HG03565 (cell line): ENCODE results near the gene NR2E1.

ENCODE experiments used
- ATAC-seq: cut with Tn5 transposase; IDR thresholded peaks from one replicate; pipeline ENCODE4 v1.9.1; 2021; ENCODE audit warnings: mild to moderate bottlenecking, moderate library complexity; ENCODE audit not compliant: unreplicated experiment

Gene NR2E1

GRCh38 chr6:108156180-108156937, 9.5 kb upstream of the NR2E1 start:
- no peak for ATAC-seq

GRCh38 chr6:108156938-108157233, 8.9 kb upstream of the NR2E1 start:
- ATAC-seq, result no peak

GRCh38 chr6:108157234-108157980, 8.4 kb upstream of the NR2E1 start:
- ATAC-seq, result no peak

GRCh38 chr6:108157981-108158525, 7.8 kb upstream of the NR2E1 start:
- ATAC-seq, result no peak

GRCh38 chr6:108159981-108160380, 5.8 kb upstream of the NR2E1 start:
- no peak for ATAC-seq

- no peak for ATAC-seq
Measured at GRCh38 chr6:108161724-108162282, 4.0 kb upstream of the NR2E1 start.

GRCh38 chr6:108163267-108163643, 2.6 kb upstream of the NR2E1 start:
- no peak for ATAC-seq

- ATAC-seq, result no peak
Measured at GRCh38 chr6:108163644-108164542, 1.9 kb upstream of the NR2E1 start.

GRCh38 chr6:108164543-108164814, 1.3 kb upstream of the NR2E1 start:
- no peak for ATAC-seq

- ATAC-seq, result no peak
Measured at GRCh38 chr6:108164815-108165706, 761 bp upstream of the NR2E1 start.

GRCh38 chr6:108166664-108167448, 1.0 kb downstream of the NR2E1 start:
- no peak for ATAC-seq

- ATAC-seq, result no peak
Measured at GRCh38 chr6:108167449-108168089, 1.7 kb downstream of the NR2E1 start.

- ATAC-seq, result no peak
Measured at GRCh38 chr6:108168090-108168463, 2.3 kb downstream of the NR2E1 start.

GRCh38 chr6:108168501-108169463, 3.0 kb downstream of the NR2E1 start:
- no peak for ATAC-seq

GRCh38 chr6:108169464-108170331, 3.9 kb downstream of the NR2E1 start:
- ATAC-seq, result no peak

GRCh38 chr6:108170332-108171290, 4.8 kb downstream of the NR2E1 start:
- no peak for ATAC-seq
